T-cell (primary cell): ENCODE data around the gene NCAM2. TPM values are rescaled to one million over a fixed set of nuclear protein-coding genes. Genes with fewer than 3 reads are reported as not detected.

Experiments
- ATAC-seq, 4 experiments: fragments of 200-7000 bp in 3 of 4; fragments of 150-1000 bp in 1 of 4; cut with Tn5 transposase; replicated peaks in 1 of 4; 1 replicate in 3 of 4; 2 replicates in 1 of 4; pipeline ENCODE4 v1.10.0; 2021; ENCODE audit warnings: moderate library complexity in 3 of 4, mild to moderate bottlenecking in 2 of 4, moderate number of reproducible peaks in 1 of 4
- CTCF ChIA-PET, 2 donors: fragments of 300-600 bp; sonication (Branson Sonifier 250); formaldehyde crosslinking; loops; one replicate each; lab custom pipeline; 2022; ENCODE audit warnings: antibody characterized with exemption in 2 of 2; lab: Charles Lee
- POLR2A ChIA-PET, 2 donors: fragments of 300-600 bp; sonication (Branson Sonifier 250); formaldehyde crosslinking; loops; one replicate each; lab custom pipeline; 2022; ENCODE audit warnings: antibody characterized with exemption in 2 of 2; lab: Charles Lee
- DNase-seq, 35 experiments: peaks; one replicate each; pipeline versions ENCODE4 v3.0.0 to v3.0.0-alpha.2; 2013 to 2023
- H3K27ac ChIP-seq: one replicate; pipeline ENCODE4 v1.5.1; 2013; ENCODE audit warnings: low read length
- H3K27me3 ChIP-seq, 2 experiments: replicated peaks in 1 of 2; 1 replicate in 1 of 2; 2 replicates in 1 of 2; pipeline versions ENCODE4 v1.6.1 to v1.7.0; 2013; ENCODE audit warnings: low read length in 1 of 2, mixed read lengths in 1 of 2; ENCODE audit not compliant: control insufficient read depth in 2 of 2, insufficient read depth in 2 of 2; ENCODE audit errors: extremely low read depth in 1 of 2
- H3K36me3 ChIP-seq, 2 donors: 1 replicate in 1 of 2; 2 replicates in 1 of 2; pipeline versions ENCODE4 v1.6.1 to v1.7.0; 2013; ENCODE audit warnings: low read length in 1 of 2; ENCODE audit not compliant: control insufficient read depth in 2 of 2, insufficient read depth in 1 of 2; ENCODE audit errors: extremely low read depth in 1 of 2
- H3K4me1 ChIP-seq, 2 experiments: 1 replicate in 1 of 2; 2 replicates in 1 of 2; pipeline versions ENCODE4 v1.6.1 to v1.7.0; 2013; ENCODE audit warnings: low read length in 2 of 2, mixed read lengths in 1 of 2; ENCODE audit not compliant: insufficient read depth in 2 of 2, control insufficient read depth in 1 of 2; ENCODE audit errors: extremely low read depth in 1 of 2
- H3K4me3 ChIP-seq, 2 donors: 1 replicate in 1 of 2; 2 replicates in 1 of 2; pipeline versions ENCODE4 v1.5.1 to v1.7.0; 2013; ENCODE audit warnings: mild to moderate bottlenecking in 2 of 2, low read length in 1 of 2, moderate library complexity in 1 of 2; ENCODE audit not compliant: control insufficient read depth in 1 of 2; ENCODE audit errors: extremely low read depth in 1 of 2
- H3K9me3 ChIP-seq: 2 replicates; pipeline ENCODE4 v1.7.0; 2013
- H3K27ac Mint-ChIP-seq, 2 donors: one replicate each; pipeline ENCODE4 v1.8.0; 2020 to 2021; ENCODE audit warnings: mild to moderate bottlenecking in 2 of 2, mixed read lengths in 2 of 2
- H3K27me3 Mint-ChIP-seq, 2 donors: one replicate each; pipeline ENCODE4 v1.8.0; 2021 to 2022; ENCODE audit warnings: mixed read lengths in 2 of 2
- H3K36me3 Mint-ChIP-seq: one replicate; pipeline ENCODE4 v1.8.0; 2021; ENCODE audit warnings: mixed read lengths
- H3K4me1 Mint-ChIP-seq, 3 donors: one replicate each; pipeline ENCODE4 v1.8.0; 2020 to 2022; ENCODE audit warnings: mixed read lengths in 3 of 3, mild to moderate bottlenecking in 1 of 3
- H3K4me3 Mint-ChIP-seq, 3 donors: one replicate each; pipeline ENCODE4 v1.8.0; 2020 to 2022; ENCODE audit warnings: mild to moderate bottlenecking in 3 of 3, mixed read lengths in 3 of 3, moderate library complexity in 3 of 3
- H3K9me3 Mint-ChIP-seq, 3 donors: one replicate each; pipeline ENCODE4 v1.8.0; 2020 to 2022; ENCODE audit warnings: mixed read lengths in 3 of 3
- WGBS: methylation state at CpG from one replicate; pipeline ENCODE4 v1.1.5; 2013; ENCODE audit warnings: missing lambda C conversion rate; ENCODE audit not compliant: insufficient coverage; 5-methylcytosine and 5-hydroxymethylcytosine counted together
- total RNA-seq, 35 experiments: library from RNA in 6 of 35; stranded (reverse) in 6 of 35; fragments of 120-200 nt in 1 of 35; gene quantifications; one replicate each; pipeline versions ENCODE4 v1.2.1 to v1.2.4 and lab custom pipeline; 2013 to 2026

NCAM2 gene
- total RNA-seq, 5 donors from 2014 or later (not counting 1 experiment from before 2014, with no cell fraction given), result 0.41 to 0.46 TPM; not detected in 3

DNA sequence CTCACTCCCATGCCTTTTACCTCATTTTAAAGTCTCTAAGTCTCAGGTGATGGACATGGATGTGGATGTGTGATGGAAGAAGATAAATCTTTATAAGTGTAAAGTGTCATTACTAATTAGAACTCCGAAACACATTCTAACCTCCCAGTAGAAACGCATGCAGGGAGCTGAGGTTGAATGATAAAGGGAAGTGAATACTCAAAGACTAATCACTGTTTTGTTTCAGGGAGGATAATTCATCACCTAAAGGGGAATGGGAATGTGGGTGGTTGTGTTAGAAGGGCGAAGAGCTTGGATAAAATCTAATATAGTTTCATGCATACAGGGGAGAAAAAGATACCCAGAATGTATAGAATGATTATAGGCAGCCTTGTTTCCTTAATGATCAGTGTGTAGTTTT is 12.5 kb downstream of the NCAM2 start:
- Mint-ChIP-seq H3K36me3 (no peaks in the 10 kb centered on the region), H3K27me3 (peaks cover 0 to 8% of the 10 kb centered on the region in 2 donors), H3K4me3 (no peak overlapping the region), H3K4me1 (no peaks in the 10 kb centered on the region), H3K9me3 (no peaks in the 10 kb centered on the region), H3K27ac (no peak overlapping the region)
- no peak overlapping the region for H3K4me3 ChIP-seq
- POLR2A ChIA-PET, result no interaction called here
- no peaks in the 10 kb centered on the region for H3K36me3 ChIP-seq
- no peaks in the 10 kb centered on the region for H3K4me1 ChIP-seq
- no peak overlapping the region for H3K27ac ChIP-seq
- H3K27me3 ChIP-seq, result no peaks in the 10 kb centered on the region
- no peak for ATAC-seq
- no peak for DNase-seq
- no peaks in the 10 kb centered on the region for H3K9me3 ChIP-seq
- CTCF ChIA-PET, result no interaction called here
- no CpG with 5 or more reads among the region's 3 CpGs for WGBS

DNA sequence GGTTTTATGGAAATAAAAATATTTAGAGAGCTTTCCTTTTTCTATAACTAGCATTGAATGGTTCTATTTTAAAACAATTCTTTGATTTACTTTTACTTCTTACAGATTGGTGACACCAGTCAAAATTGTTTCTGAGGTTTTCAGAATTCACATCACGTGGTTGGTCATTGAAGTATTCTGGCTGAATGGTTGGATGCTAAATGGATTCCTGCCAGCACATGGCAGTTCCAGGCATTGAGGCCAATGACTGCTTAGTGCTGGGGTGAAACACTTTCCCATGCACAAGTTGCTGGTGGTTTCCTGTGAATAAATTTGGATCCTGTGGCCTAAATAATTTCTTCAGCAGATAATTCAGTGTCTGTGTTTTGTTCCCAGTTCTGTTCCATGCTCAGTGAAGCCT is 20.6 kb downstream of the NCAM2 start:
- H3K36me3 Mint-ChIP-seq, result no peaks in the 10 kb centered on the region
- no peak overlapping the region for H3K27ac Mint-ChIP-seq
- H3K27me3 ChIP-seq, result no peaks in the 10 kb centered on the region
- H3K4me3 Mint-ChIP-seq, result no peak overlapping the region
- POLR2A ChIA-PET, result no interaction called here
- CTCF ChIA-PET, result no interaction called here
- no peaks in the 10 kb centered on the region for H3K36me3 ChIP-seq
- no peak overlapping the region for H3K27ac ChIP-seq
- H3K4me1 Mint-ChIP-seq, result no peaks in the 10 kb centered on the region
- no peak for DNase-seq
- no peak overlapping the region for H3K4me3 ChIP-seq
- H3K4me1 ChIP-seq, result no peaks in the 10 kb centered on the region
- ATAC-seq, result no peak
- H3K9me3 Mint-ChIP-seq, result no peaks in the 10 kb centered on the region
- H3K27me3 Mint-ChIP-seq, result no peaks in the 10 kb centered on the region
- WGBS, result no CpG with 5 or more reads among the region's 1 CpG
- H3K9me3 ChIP-seq, result no peaks in the 10 kb centered on the region

DNA sequence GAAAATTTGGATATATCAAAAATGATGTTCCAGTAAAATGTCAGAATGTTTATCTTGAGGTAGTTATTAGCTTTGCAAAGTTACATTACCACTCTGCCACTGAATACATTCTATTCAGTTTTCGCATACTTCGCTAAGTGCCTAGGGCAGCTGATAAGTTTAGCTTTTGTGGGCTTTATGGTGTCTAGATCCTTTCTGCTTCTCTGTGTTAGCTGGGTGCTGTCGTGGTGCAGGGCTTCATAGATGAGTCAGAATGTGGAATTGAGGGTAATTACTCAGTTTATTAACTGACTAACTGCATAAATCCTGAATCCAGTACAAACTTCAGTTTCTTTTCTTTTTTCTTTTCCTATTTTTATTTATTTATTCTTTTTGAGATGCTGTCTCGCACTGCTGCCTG is 21.5 kb downstream of the NCAM2 start:
- ChIA-PET CTCF (interaction anchor here in 1 of 2 donors (0.5 kb wide), 1 partner anchor 23 kb away, joined by 7 read pairs; no protein-coding TSS in a partner anchor), POLR2A (no interaction called here)
- no peaks in the 10 kb centered on the region for H3K27me3 ChIP-seq
- Mint-ChIP-seq H3K4me1 (no peaks in the 10 kb centered on the region), H3K36me3 (no peaks in the 10 kb centered on the region), H3K4me3 (no peak overlapping the region), H3K9me3 (no peaks in the 10 kb centered on the region), H3K27me3 (no peaks in the 10 kb centered on the region), H3K27ac (no peak overlapping the region)
- DNase-seq (no peak), ATAC-seq (no peak)
- H3K27ac ChIP-seq, result no peak overlapping the region
- no peaks in the 10 kb centered on the region for H3K9me3 ChIP-seq
- WGBS, result no CpG with 5 or more reads among the region's 4 CpGs
- no peak overlapping the region for H3K4me3 ChIP-seq
- H3K4me1 ChIP-seq, result no peaks in the 10 kb centered on the region
- no peaks in the 10 kb centered on the region for H3K36me3 ChIP-seq

DNA sequence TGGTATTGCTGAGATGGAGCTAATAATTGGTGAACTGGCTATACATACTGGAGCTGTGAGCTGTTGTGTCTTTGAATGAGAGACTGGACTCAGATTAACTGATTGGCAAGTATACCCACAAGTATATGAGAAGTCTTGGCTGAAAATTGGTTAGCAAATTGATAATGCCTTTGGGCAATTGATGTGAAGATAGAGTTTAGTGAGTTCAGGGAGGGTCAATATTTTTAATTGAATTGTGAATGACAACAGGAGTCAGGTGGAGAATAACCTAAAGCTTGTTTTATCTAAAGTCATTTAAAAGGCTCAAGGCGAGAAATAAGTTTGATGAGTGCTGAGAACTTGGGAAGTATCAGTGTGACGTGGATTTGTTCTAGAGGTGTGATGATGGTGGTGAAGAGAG is 27.5 kb downstream of the NCAM2 start:
- Mint-ChIP-seq H3K36me3 (no peaks in the 10 kb centered on the region), H3K27ac (no peak overlapping the region), H3K4me1 (no peaks in the 10 kb centered on the region), H3K9me3 (no peaks in the 10 kb centered on the region), H3K27me3 (no peaks in the 10 kb centered on the region), H3K4me3 (no peak overlapping the region)
- Histone ChIP-seq H3K36me3 (no peaks in the 10 kb centered on the region), H3K4me1 (no peaks in the 10 kb centered on the region), H3K27ac (no peak overlapping the region), H3K9me3 (no peaks in the 10 kb centered on the region), H3K4me3 (no peak overlapping the region), H3K27me3 (no peaks in the 10 kb centered on the region)
- CTCF ChIA-PET, result no interaction called here
- WGBS, result 52% methylated on average over 2 of the region's 2 CpGs
- ATAC-seq, result no peak
- POLR2A ChIA-PET, result no interaction called here
- DNase-seq, result no peak

DNA sequence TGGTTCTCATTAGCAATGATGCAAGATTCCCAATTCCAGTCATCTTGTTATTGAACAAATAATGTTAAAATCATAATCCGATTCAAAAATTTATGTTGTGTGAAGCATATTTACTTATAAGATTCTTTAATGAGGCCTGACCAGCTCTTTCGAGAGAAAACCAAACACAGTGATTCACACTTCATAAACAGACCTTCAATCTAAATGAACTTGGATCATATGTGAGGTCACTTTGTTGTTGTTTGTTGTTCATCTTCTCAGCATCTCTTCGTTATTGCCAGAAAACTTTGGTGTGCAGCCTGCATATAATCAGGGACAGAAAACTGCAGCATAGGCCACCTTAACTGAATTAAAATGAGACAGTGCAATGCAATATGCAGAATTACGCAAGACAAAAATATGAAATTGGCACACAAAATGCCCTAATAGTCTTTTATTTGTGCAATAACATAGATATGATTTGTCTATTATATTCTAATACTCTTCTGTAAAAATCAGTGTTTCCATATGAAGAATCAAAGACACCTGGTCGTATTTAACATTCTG is 30.1 kb downstream of the NCAM2 start:
- no peaks in the 10 kb centered on the region for H3K27me3 Mint-ChIP-seq
- H3K4me1 Mint-ChIP-seq, result no peaks in the 10 kb centered on the region
- no peak overlapping the region for H3K27ac ChIP-seq
- H3K4me3 ChIP-seq, result no peak overlapping the region
- H3K4me3 Mint-ChIP-seq, result no peak overlapping the region
- ATAC-seq (no peak), DNase-seq (no peak)
- no peaks in the 10 kb centered on the region for H3K36me3 Mint-ChIP-seq
- no peaks in the 10 kb centered on the region for H3K27me3 ChIP-seq
- no peaks in the 10 kb centered on the region for H3K9me3 ChIP-seq
- H3K9me3 Mint-ChIP-seq, result no peaks in the 10 kb centered on the region
- H3K4me1 ChIP-seq, result no peaks in the 10 kb centered on the region
- no CpG with 5 or more reads among the region's 5 CpGs for WGBS
- ChIA-PET POLR2A (no interaction called here), CTCF (no interaction called here)
- no peak overlapping the region for H3K27ac Mint-ChIP-seq
- H3K36me3 ChIP-seq, result no peaks in the 10 kb centered on the region

DNA sequence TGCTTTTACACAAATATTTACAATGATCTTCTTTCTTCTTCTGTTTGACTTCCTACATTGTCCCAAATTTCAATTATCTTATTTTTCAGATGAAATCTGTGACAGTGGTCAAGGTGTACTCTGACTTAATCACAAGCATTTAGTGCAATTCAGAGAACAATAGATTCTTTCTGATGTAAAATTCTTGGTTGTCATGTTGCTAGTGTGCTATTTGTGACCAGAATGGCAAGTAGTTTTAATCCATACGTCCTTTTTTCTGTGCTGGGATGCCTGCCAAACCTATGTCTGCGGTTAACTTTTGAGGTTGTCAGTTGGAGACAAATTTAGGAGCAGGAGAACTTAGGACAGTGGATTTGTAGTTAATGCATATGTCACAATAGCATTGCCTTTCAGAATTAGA is 31.0 kb downstream of the NCAM2 start:
- Mint-ChIP-seq H3K4me3 (no peak overlapping the region), H3K27ac (no peak overlapping the region), H3K4me1 (no peaks in the 10 kb centered on the region), H3K27me3 (no peaks in the 10 kb centered on the region), H3K9me3 (no peaks in the 10 kb centered on the region), H3K36me3 (no peaks in the 10 kb centered on the region)
- no peaks in the 10 kb centered on the region for H3K27me3 ChIP-seq
- POLR2A ChIA-PET, result no interaction called here
- WGBS, result no CpG with 5 or more reads among the region's 2 CpGs
- H3K27ac ChIP-seq, result no peak overlapping the region
- H3K36me3 ChIP-seq, result no peaks in the 10 kb centered on the region
- DNase-seq, result no peak
- H3K4me1 ChIP-seq, result no peaks in the 10 kb centered on the region
- H3K9me3 ChIP-seq, result no peaks in the 10 kb centered on the region
- no peak overlapping the region for H3K4me3 ChIP-seq
- ATAC-seq, result no peak
- CTCF ChIA-PET, result no interaction called here

DNA sequence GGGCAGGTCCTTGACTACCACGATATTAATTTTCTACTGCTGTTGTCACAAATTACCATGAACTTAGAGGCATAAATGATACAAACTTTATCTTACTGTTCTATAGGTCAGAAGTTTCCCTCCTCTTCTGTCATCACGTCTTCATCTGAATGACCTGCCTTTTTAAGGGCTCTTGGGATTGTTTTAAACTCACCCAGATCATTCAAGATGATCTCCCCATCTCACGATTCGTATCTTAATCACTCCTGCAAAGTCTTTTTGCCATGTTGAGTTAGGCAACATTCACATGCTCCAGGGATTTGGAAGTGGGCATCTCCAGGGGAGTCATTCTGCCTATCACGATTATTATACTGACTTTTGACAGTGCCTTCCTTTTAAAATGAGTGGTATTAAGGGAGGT is 32.1 kb downstream of the NCAM2 start:
- ChIA-PET CTCF (interaction anchor here in 1 of 2 donors (0.6 kb wide), 1 partner anchor 196 kb away, joined by 5 read pairs; no protein-coding TSS in a partner anchor), POLR2A (no interaction called here)
- H3K36me3 ChIP-seq, result no peaks in the 10 kb centered on the region
- H3K4me3 ChIP-seq, result no peak overlapping the region
- WGBS, result no CpG with 5 or more reads among the region's 5 CpGs
- H3K27ac Mint-ChIP-seq, result no peak overlapping the region
- H3K9me3 Mint-ChIP-seq, result no peaks in the 10 kb centered on the region
- H3K27me3 Mint-ChIP-seq, result no peaks in the 10 kb centered on the region
- H3K4me1 Mint-ChIP-seq, result no peaks in the 10 kb centered on the region
- ATAC-seq (no peak), DNase-seq (no peak)
- H3K27me3 ChIP-seq, result no peaks in the 10 kb centered on the region
- no peak overlapping the region for H3K27ac ChIP-seq
- no peak overlapping the region for H3K4me3 Mint-ChIP-seq
- no peaks in the 10 kb centered on the region for H3K4me1 ChIP-seq
- H3K36me3 Mint-ChIP-seq, result no peaks in the 10 kb centered on the region
- no peaks in the 10 kb centered on the region for H3K9me3 ChIP-seq
